Caco-2 (cell line): ENCODE results near the gene TLR8. TPM values are rescaled to one million over a fixed set of nuclear protein-coding genes. Genes with fewer than 3 reads are reported as not detected.

Experiments
- BruUV-seq: library from RNA; stranded (reverse); fragments of 400-500 nt; replicated peaks from 2 replicates; lab custom pipeline; 2021; lab: Mats Ljungman, UMichigan
- CTCF ChIA-PET: fragments of 300-600 bp; sonication (Branson Sonifier 250); formaldehyde crosslinking; loops from one replicate; lab custom pipeline; 2022; ENCODE audit warnings: antibody characterized with exemption; lab: Charles Lee
- POLR2A ChIA-PET: fragments of 300-600 bp; sonication (Branson Sonifier 250); formaldehyde crosslinking; loops from one replicate; lab custom pipeline; 2022; ENCODE audit warnings: antibody characterized with exemption; lab: Charles Lee
- DNase-seq, 2 experiments: peaks; one replicate each; pipeline versions ENCODE4 v3.0.0 to v3.0.0-alpha.2; 2020 to 2022
- H3K27me3 ChIP-seq: replicated peaks from 2 replicates; pipeline ENCODE4 v1.6.0; 2011; ENCODE audit warnings: low read length; ENCODE audit not compliant: control insufficient read depth, insufficient read depth
- H3K36me3 ChIP-seq: 2 replicates; pipeline ENCODE4 v1.5.1; 2011; ENCODE audit warnings: low read length; ENCODE audit not compliant: control insufficient read depth, insufficient read depth
- H3K4me1 ChIP-seq: fragments of 250-450 bp; sonication (Bioruptor Pico); 2 replicates; pipeline ENCODE4 v1.5.1; 2020; ENCODE audit warnings: mild to moderate bottlenecking
- H3K4me3 ChIP-seq: 2 replicates; pipeline ENCODE4 v1.5.1; 2011; ENCODE audit warnings: low read depth, mild to moderate bottlenecking, control low read depth, low read length
- H3K9me3 ChIP-seq: fragments of 250-450 bp; sonication (Bioruptor Pico); 2 replicates; pipeline ENCODE4 v1.5.1; 2020; ENCODE audit warnings: mild to moderate bottlenecking, moderate library complexity
- H3K27ac Mint-ChIP-seq: one replicate; pipeline ENCODE4 v1.8.0; 2022; ENCODE audit warnings: mixed read lengths; ENCODE audit not compliant: unreplicated experiment
- H3K27me3 Mint-ChIP-seq: one replicate; pipeline ENCODE4 v1.8.0; 2022; ENCODE audit warnings: mixed read lengths; ENCODE audit not compliant: insufficient read depth, unreplicated experiment
- H3K36me3 Mint-ChIP-seq: one replicate; pipeline ENCODE4 v1.8.0; 2022; ENCODE audit warnings: mild to moderate bottlenecking, mixed read lengths; ENCODE audit not compliant: insufficient read depth, unreplicated experiment
- H3K4me1 Mint-ChIP-seq: one replicate; pipeline ENCODE4 v1.8.0; 2022; ENCODE audit warnings: low read depth, mixed read lengths; ENCODE audit not compliant: unreplicated experiment
- H3K4me3 Mint-ChIP-seq: one replicate; pipeline ENCODE4 v1.8.0; 2022; ENCODE audit warnings: mild to moderate bottlenecking, moderate library complexity, mixed read lengths; ENCODE audit not compliant: unreplicated experiment
- H3K9me3 Mint-ChIP-seq: one replicate; pipeline ENCODE4 v1.8.0; 2022; ENCODE audit warnings: mixed read lengths; ENCODE audit not compliant: unreplicated experiment
- intact Hi-C: fragments of 100-400 bp; cut with micrococcal nuclease; formaldehyde crosslinking; loops from one replicate; pipeline ENCODE4 v1.10.0; 2022; ENCODE audit not compliant: unreplicated experiment
- total RNA-seq: library from RNA; stranded (reverse); gene quantifications from 2 replicates; pipeline ENCODE4 v1.2.3, GENCODE V29; 2022
- TF ChIP-seq, protein P1 (sequence below), 2 experiments: fragments of 200-600 bp in 1 of 2; IDR thresholded peaks; 1 replicate in 1 of 2; 2 replicates in 1 of 2; pipeline versions ENCODE4 v1.5.1 to v1.8.0; 2011 to 2022; ENCODE audit warnings: antibody characterized with exemption in 1 of 2, control low read depth in 1 of 2, inconsistent platforms in 1 of 2, low read depth in 1 of 2, low read length in 1 of 2, mild to moderate bottlenecking in 1 of 2, moderate library complexity in 1 of 2; ENCODE audit not compliant: insufficient read depth in 1 of 2, severe bottlenecking in 1 of 2, unreplicated experiment in 1 of 2

TLR8 gene
- total RNA-seq, 1 experiment from 2014 or later = not detected

DNA sequence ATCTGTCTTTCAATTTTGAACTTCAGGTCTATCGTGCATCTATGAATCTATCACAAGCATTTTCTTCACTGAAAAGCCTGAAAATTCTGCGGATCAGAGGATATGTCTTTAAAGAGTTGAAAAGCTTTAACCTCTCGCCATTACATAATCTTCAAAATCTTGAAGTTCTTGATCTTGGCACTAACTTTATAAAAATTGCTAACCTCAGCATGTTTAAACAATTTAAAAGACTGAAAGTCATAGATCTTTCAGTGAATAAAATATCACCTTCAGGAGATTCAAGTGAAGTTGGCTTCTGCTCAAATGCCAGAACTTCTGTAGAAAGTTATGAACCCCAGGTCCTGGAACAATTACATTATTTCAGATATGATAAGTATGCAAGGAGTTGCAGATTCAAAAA, 19.9 kb upstream of the TLR8 start:
- Mint-ChIP-seq H3K36me3 (no peaks in the 10 kb centered on the region), H3K27ac (no peak overlapping the region), H3K27me3 (no peaks in the 10 kb centered on the region), H3K9me3 (no peaks in the 10 kb centered on the region), H3K4me3 (no peak overlapping the region), H3K4me1 (no peaks in the 10 kb centered on the region)
- Histone ChIP-seq H3K36me3 (no peaks in the 10 kb centered on the region), H3K27me3 (no peaks in the 10 kb centered on the region), H3K4me1 (no peaks in the 10 kb centered on the region), H3K4me3 (no peak overlapping the region), H3K9me3 (no peaks in the 10 kb centered on the region)
- CTCF ChIA-PET = no interaction called here
- intact Hi-C loops = no loop called here
- no TSS peak for BruUV-seq
- POLR2A ChIA-PET = no interaction called here
- TF ChIP-seq, protein P1, sequence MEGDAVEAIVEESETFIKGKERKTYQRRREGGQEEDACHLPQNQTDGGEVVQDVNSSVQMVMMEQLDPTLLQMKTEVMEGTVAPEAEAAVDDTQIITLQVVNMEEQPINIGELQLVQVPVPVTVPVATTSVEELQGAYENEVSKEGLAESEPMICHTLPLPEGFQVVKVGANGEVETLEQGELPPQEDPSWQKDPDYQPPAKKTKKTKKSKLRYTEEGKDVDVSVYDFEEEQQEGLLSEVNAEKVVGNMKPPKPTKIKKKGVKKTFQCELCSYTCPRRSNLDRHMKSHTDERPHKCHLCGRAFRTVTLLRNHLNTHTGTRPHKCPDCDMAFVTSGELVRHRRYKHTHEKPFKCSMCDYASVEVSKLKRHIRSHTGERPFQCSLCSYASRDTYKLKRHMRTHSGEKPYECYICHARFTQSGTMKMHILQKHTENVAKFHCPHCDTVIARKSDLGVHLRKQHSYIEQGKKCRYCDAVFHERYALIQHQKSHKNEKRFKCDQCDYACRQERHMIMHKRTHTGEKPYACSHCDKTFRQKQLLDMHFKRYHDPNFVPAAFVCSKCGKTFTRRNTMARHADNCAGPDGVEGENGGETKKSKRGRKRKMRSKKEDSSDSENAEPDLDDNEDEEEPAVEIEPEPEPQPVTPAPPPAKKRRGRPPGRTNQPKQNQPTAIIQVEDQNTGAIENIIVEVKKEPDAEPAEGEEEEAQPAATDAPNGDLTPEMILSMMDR (IDR thresholded peaks at IDR 0.05; ENCODE audit: insufficient read depth in 1 of 2, low read depth in 1 of 2, low read length in 1 of 2, severe bottlenecking in 1 of 2, unreplicated experiment in 1 of 2) = no peak
- DNase-seq = no peak

DNA sequence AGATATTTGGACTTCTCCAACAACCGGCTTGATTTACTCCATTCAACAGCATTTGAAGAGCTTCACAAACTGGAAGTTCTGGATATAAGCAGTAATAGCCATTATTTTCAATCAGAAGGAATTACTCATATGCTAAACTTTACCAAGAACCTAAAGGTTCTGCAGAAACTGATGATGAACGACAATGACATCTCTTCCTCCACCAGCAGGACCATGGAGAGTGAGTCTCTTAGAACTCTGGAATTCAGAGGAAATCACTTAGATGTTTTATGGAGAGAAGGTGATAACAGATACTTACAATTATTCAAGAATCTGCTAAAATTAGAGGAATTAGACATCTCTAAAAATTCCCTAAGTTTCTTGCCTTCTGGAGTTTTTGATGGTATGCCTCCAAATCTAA, 19.3 kb upstream of the TLR8 start:
- POLR2A ChIA-PET = no interaction called here
- BruUV-seq = no TSS peak
- intact Hi-C loops = no loop called here
- no peak for DNase-seq
- Mint-ChIP-seq H3K4me1 (no peaks in the 10 kb centered on the region), H3K27ac (no peak overlapping the region), H3K36me3 (no peaks in the 10 kb centered on the region), H3K4me3 (no peak overlapping the region), H3K9me3 (no peaks in the 10 kb centered on the region), H3K27me3 (no peaks in the 10 kb centered on the region)
- TF ChIP-seq, protein P1 (IDR thresholded peaks at IDR 0.05; ENCODE audit: insufficient read depth in 1 of 2, low read depth in 1 of 2, low read length in 1 of 2, severe bottlenecking in 1 of 2, unreplicated experiment in 1 of 2) = no peak
- Histone ChIP-seq H3K36me3 (no peaks in the 10 kb centered on the region), H3K4me3 (no peak overlapping the region), H3K9me3 (no peaks in the 10 kb centered on the region), H3K4me1 (no peaks in the 10 kb centered on the region), H3K27me3 (no peaks in the 10 kb centered on the region)
- CTCF ChIA-PET = no interaction called here

DNA sequence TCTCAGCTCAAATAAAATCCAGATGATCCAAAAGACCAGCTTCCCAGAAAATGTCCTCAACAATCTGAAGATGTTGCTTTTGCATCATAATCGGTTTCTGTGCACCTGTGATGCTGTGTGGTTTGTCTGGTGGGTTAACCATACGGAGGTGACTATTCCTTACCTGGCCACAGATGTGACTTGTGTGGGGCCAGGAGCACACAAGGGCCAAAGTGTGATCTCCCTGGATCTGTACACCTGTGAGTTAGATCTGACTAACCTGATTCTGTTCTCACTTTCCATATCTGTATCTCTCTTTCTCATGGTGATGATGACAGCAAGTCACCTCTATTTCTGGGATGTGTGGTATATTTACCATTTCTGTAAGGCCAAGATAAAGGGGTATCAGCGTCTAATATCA, 18.7 kb upstream of the TLR8 start:
- TF ChIP-seq, protein P1 (IDR thresholded peaks at IDR 0.05; ENCODE audit: insufficient read depth in 1 of 2, low read depth in 1 of 2, low read length in 1 of 2, severe bottlenecking in 1 of 2, unreplicated experiment in 1 of 2) = no peak
- DNase-seq = no peak
- Histone ChIP-seq H3K4me3 (no peak overlapping the region), H3K27me3 (no peaks in the 10 kb centered on the region), H3K36me3 (no peaks in the 10 kb centered on the region), H3K9me3 (no peaks in the 10 kb centered on the region), H3K4me1 (no peaks in the 10 kb centered on the region)
- no peaks in the 10 kb centered on the region for H3K27me3 Mint-ChIP-seq
- intact Hi-C loops = no loop called here
- no peak overlapping the region for H3K4me3 Mint-ChIP-seq
- POLR2A ChIA-PET = no interaction called here
- CTCF ChIA-PET = no interaction called here
- no peaks in the 10 kb centered on the region for H3K36me3 Mint-ChIP-seq
- no peaks in the 10 kb centered on the region for H3K9me3 Mint-ChIP-seq
- no peak overlapping the region for H3K27ac Mint-ChIP-seq
- no peaks in the 10 kb centered on the region for H3K4me1 Mint-ChIP-seq
- no TSS peak for BruUV-seq
